Body of pancreas (tissue), 4 donors: ENCODE data around the gene DLGAP1. TPM values are rescaled to one million over a fixed set of nuclear protein-coding genes. Genes with fewer than 3 reads are reported as not detected.
A peak's percentile ranks its signal among the peaks of the same experiment; 100 is the strongest.

Experiments
- ATAC-seq: fragments of 150-250 bp; one replicate; pipeline ENCODE4 v1.9.1; 2016
- DNase-seq, 4 donors: peaks; one replicate each; pipeline ENCODE4 v3.0.0-alpha.2; 2019
- H3K27ac ChIP-seq, 4 donors: fragments of 200-600 bp; sonication (generic); 1 replicate in 3 of 4; 2 replicates in 1 of 4; pipeline versions ENCODE4 v1.5.1 to v1.6.1; 2016 to 2019; ENCODE audit warnings: mild to moderate bottlenecking in 1 of 4, mixed read lengths in 1 of 4, moderate library complexity in 1 of 4
- H3K27me3 ChIP-seq, 2 donors: fragments of 200-600 bp; sonication (generic); one replicate each; pipeline ENCODE4 v1.6.0; 2016; ENCODE audit warnings: mild to moderate bottlenecking in 1 of 2
- H3K36me3 ChIP-seq, 2 donors: fragments of 200-600 bp; sonication (generic); replicated peaks in 1 of 2; 2 replicates each; pipeline ENCODE4 v1.5.1; 2016; ENCODE audit warnings: low read depth in 2 of 2; ENCODE audit not compliant: insufficient read depth in 1 of 2
- H3K4me1 ChIP-seq: fragments of 200-600 bp; sonication (generic); one replicate; pipeline ENCODE4 v1.6.0; 2016
- H3K4me3 ChIP-seq, 2 donors: fragments of 200-600 bp; sonication (generic); 1 replicate in 1 of 2; 2 replicates in 1 of 2; pipeline ENCODE4 v1.5.1; 2016 to 2019
- H3K9me3 ChIP-seq, 3 donors: fragments of 200-600 bp; sonication (generic); 1 replicate in 2 of 3; 2 replicates in 1 of 3; pipeline ENCODE4 v1.5.1; 2016
- POLR2A ChIP-seq, 3 donors: fragments of 450-650 bp; IDR thresholded peaks; one replicate each; pipeline ENCODE4 v1.6.1; 2016; ENCODE audit warnings: antibody characterized with exemption in 3 of 3, mild to moderate bottlenecking in 2 of 3
- whole genome bisulfite sequencing, 2 donors: methylation state at CpG; one replicate each; pipeline ENCODE4 v1.1.5; 2017; 5-methylcytosine and 5-hydroxymethylcytosine counted together
- intact Hi-C: fragments of 100-400 bp; cut with DNase I; formaldehyde crosslinking; loops from one replicate; pipeline ENCODE4 v1.15.1; 2023
- total RNA-seq, 2 donors: library from RNA; depleted of rRNA; stranded (reverse); fragments of >200 nt; gene quantifications; one replicate each; pipeline ENCODE4 v1.1.0, GENCODE V29; 2016
- TF ChIP-seq, protein P1 (sequence below), 7 experiments: fragments of 450-650 bp in 4 of 7; fragments of 200-600 bp in 3 of 7; sonication (generic) in 3 of 7; IDR thresholded peaks; one replicate each; pipeline ENCODE4 v1.5.1; 2016 to 2019; ENCODE audit warnings: antibody characterized with exemption in 7 of 7

The DLGAP1 gene
- total RNA-seq, 2 donors from 2014 or later, result 0.52 to 7.9 TPM

DNA sequence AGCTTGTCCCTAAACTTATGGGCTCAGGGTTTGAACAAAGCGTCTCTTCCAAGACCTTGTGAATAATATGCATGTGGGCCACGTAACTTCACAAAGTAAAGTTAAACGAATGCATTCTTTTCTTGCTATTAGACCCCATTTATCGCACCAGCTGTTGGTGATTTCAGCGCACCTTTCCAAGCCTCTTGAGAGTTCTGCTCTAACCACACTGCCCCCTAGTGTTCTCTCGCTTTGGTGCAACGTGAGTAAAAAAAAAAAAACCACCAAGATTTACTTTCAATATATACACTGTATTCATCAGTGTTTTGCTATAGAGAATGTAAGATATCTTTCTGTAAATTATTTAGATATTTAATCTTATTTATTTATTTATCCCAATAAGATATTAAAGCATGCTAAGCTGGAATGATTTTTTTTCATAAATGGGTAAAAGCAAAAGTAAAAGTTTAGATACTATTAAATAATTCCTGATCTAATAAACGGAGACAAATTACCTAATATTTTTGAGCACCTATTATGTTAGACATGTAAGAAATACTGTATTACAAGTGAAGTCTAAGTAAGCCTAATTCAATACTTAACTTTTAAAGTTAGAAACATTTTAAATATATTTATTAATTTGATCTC lies 459.5 kb downstream of the DLGAP1 start:
- peak; percentile 68 for ATAC-seq
- DNase-seq, result peak; percentile 61 to 69 (median 66)
- intact Hi-C loops, result no loop called here
- Histone ChIP-seq H3K27ac (no peak overlapping the region), H3K4me3 (no peak overlapping the region), H3K36me3 (no peaks in the 10 kb centered on the region), H3K9me3 (no peaks in the 10 kb centered on the region), H3K27me3 (no peaks in the 10 kb centered on the region), H3K4me1 (no peaks in the 10 kb centered on the region)
- 7 to 8% methylated on average over 8 of the region's 8 CpGs for WGBS, 2 donors
- TF ChIP-seq POLR2A (IDR thresholded peaks at IDR 0.05), result no peak
- TF ChIP-seq, protein P1, sequence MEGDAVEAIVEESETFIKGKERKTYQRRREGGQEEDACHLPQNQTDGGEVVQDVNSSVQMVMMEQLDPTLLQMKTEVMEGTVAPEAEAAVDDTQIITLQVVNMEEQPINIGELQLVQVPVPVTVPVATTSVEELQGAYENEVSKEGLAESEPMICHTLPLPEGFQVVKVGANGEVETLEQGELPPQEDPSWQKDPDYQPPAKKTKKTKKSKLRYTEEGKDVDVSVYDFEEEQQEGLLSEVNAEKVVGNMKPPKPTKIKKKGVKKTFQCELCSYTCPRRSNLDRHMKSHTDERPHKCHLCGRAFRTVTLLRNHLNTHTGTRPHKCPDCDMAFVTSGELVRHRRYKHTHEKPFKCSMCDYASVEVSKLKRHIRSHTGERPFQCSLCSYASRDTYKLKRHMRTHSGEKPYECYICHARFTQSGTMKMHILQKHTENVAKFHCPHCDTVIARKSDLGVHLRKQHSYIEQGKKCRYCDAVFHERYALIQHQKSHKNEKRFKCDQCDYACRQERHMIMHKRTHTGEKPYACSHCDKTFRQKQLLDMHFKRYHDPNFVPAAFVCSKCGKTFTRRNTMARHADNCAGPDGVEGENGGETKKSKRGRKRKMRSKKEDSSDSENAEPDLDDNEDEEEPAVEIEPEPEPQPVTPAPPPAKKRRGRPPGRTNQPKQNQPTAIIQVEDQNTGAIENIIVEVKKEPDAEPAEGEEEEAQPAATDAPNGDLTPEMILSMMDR (IDR thresholded peaks at IDR 0.05), result peak; percentile 63 to 95 (median 70)

DNA sequence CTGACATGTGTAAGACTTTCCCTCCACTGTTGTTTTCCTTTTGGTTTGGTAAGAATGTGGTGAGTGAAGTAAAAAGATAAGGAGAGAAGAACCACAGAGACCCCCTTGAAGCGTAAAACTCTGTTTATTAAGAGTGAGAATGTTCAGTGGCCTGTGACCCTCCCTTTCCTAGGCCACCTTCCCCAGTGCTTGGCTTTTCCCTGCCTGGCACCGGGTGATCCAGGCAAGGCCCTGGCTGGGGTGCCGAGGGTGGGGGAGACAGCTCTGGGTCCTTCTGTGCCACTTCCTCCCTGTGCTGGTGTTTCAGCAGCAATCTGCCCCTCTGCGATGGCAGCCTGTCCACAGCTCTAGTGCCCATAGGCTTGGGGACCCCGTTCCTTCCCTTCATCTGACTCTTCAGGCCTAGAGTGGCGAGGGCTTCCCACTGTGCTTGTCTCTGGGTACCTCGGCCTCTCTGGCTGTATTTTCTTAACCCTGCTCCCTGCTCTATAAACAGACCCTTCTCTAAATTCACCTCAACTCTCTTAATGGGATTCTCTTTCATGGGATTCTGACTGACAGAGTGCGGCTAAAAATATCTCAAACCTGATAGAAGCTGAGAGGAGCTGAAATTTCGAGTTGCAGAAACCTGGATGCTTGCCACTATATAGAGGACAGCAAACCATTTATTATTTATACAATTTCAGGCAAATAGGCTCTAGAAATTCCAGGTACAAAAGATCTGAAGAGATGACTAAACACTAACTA lies 461.0 kb downstream of the DLGAP1 start:
- Histone ChIP-seq H3K36me3 (no peaks in the 10 kb centered on the region), H3K27me3 (no peaks in the 10 kb centered on the region), H3K4me3 (no peak overlapping the region), H3K27ac (no peak overlapping the region), H3K9me3 (no peaks in the 10 kb centered on the region), H3K4me1 (no peaks in the 10 kb centered on the region)
- no peak for TF ChIP-seq POLR2A (IDR thresholded peaks at IDR 0.05)
- TF ChIP-seq, protein P1 (IDR thresholded peaks at IDR 0.05), result no peak
- no peak for ATAC-seq
- intact Hi-C loops, result no loop called here
- DNase-seq, result no peak
- 75 to 82% methylated on average over 9 of the region's 9 CpGs for WGBS, 2 donors

- Histone ChIP-seq H3K27ac (no peak overlapping the region), H3K4me1 (no peaks in the 10 kb centered on the region), H3K4me3 (no peak overlapping the region), H3K27me3 (no peaks in the 10 kb centered on the region), H3K36me3 (no peaks in the 10 kb centered on the region), H3K9me3 (no peaks in the 10 kb centered on the region)
- no peak for TF ChIP-seq POLR2A (IDR thresholded peaks at IDR 0.05)
- TF ChIP-seq, protein P1 (IDR thresholded peaks at IDR 0.05), result no peak
- no peak for ATAC-seq
- WGBS, 2 donors, result 94 to 95% methylated on average over 2 of the region's 2 CpGs
- DNase-seq, result no peak
- intact Hi-C loops, result no loop called here
Observed at GRCh38 chr18:3985664-3986063, 469.4 kb downstream of the DLGAP1 start.

GRCh38 chr18:3985020-3985419 lies 470.1 kb downstream of the DLGAP1 start:
- TF ChIP-seq, protein P1 (IDR thresholded peaks at IDR 0.05), result no peak
- Histone ChIP-seq H3K9me3 (no peaks in the 10 kb centered on the region), H3K27ac (no peak overlapping the region), H3K4me3 (no peak overlapping the region), H3K4me1 (no peaks in the 10 kb centered on the region), H3K36me3 (no peaks in the 10 kb centered on the region), H3K27me3 (no peaks in the 10 kb centered on the region)
- ATAC-seq (no peak), DNase-seq (no peak)
- intact Hi-C loops, result no loop called here
